Measurements from ENCODE around the gene PDLIM1.

DNA sequence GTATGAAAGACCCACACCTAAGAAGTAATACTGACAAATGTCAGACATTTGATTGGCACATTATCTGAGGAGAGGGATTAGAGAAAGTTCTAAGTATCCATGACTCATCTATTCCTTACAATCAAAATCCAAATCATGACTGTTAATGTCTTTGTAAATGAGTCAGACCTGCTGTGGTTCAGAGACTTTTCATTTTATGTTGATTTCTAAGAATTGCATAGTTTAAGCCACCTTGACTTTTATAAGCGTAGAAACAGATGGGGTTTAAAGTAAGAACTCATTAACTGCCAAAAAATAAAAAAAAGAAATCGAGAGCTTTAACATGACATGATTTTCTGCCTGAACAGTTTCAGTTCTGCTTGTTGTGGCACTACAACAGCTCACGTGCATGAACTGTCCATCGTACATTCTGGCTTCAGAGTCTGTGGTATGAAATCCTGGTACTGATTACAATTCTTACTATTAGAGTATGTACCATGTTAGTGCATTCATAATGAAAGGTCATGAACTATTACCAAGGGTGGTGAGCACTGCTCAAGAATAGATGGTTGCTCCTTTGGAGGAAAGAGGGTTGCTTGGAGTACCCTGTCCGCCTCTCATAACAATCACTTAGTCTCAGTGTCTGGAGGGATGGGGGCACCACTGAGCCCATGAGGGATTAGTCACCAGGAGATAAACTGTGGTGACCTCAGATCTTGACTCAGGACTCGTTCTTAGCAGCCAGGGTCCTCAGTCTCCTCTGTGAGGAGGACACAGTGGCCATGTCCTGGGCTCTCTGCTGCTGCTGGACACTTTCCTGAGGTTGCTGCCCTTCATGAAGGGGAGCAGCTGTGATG is 54.5 kb downstream of the PDLIM1 start:
- TF ChIP-seq, protein P1, sequence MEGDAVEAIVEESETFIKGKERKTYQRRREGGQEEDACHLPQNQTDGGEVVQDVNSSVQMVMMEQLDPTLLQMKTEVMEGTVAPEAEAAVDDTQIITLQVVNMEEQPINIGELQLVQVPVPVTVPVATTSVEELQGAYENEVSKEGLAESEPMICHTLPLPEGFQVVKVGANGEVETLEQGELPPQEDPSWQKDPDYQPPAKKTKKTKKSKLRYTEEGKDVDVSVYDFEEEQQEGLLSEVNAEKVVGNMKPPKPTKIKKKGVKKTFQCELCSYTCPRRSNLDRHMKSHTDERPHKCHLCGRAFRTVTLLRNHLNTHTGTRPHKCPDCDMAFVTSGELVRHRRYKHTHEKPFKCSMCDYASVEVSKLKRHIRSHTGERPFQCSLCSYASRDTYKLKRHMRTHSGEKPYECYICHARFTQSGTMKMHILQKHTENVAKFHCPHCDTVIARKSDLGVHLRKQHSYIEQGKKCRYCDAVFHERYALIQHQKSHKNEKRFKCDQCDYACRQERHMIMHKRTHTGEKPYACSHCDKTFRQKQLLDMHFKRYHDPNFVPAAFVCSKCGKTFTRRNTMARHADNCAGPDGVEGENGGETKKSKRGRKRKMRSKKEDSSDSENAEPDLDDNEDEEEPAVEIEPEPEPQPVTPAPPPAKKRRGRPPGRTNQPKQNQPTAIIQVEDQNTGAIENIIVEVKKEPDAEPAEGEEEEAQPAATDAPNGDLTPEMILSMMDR (IDR thresholded peaks at IDR 0.05; ENCODE audit: low read length) = no peak
- TF ChIP-seq EZH2phosphoT487 (IDR thresholded peaks at IDR 0.05; ENCODE audit: low read length) = no peak
